GM21367 (cell line): Measurements from ENCODE around the gene SPRR2D.
"Not testable (repeated sequence)": the region's sequence is repeated elsewhere in the genome, so short reads cannot be mapped to it uniquely, and the experiment has no call there.

Experiments
- ATAC-seq: cut with Tn5 transposase; IDR thresholded peaks from one replicate; pipeline ENCODE4 v1.9.1; 2021; ENCODE audit not compliant: unreplicated experiment

The SPRR2D gene

DNA sequence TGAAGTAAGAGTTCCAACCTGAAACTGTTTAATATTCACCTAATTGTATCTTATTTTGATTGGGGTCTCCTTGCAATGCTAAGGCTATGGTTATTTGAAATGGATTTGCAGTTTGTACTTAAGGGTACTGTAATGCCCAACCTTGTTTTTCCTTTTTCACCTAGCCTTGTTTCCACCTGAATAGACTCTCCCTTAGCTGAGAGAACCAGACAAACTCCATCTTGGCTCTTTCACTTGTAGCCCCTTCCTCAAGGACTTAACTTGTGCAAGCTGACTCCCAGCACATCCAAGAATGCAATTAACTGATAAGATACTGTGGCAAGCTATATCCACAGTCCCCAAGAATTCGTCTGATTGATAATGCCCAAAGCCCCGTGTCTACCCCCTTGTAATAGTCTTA, 19.1 kb downstream of the SPRR2D start:
- not testable (repeated sequence) for ATAC-seq

DNA sequence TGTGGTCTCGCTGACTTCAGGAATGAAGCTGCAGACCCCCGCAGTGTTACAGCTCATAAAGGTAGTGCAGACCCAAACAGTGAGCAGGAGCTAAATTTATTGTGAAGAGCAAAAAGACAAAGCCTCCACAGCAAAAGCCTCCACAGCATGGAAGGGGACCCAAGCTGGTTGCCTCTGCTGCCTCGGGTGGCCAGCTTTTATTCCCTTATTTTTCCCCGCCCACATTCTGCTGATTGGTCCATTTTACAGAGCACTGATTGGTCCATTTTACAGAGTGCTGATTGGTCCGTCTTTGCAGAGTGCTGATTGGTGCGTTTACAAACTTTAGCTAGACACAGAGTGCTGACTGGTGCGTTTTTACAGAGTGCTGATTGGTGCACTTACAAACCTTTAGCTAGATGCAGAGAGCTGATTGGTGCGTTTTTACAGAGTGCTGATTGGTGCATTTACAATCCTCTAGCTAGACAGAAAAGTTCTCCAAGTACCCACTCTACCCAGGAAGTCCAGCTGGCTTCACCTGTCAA, 29.6 kb downstream of the SPRR2D start:
- ATAC-seq: not testable (repeated sequence)

DNA sequence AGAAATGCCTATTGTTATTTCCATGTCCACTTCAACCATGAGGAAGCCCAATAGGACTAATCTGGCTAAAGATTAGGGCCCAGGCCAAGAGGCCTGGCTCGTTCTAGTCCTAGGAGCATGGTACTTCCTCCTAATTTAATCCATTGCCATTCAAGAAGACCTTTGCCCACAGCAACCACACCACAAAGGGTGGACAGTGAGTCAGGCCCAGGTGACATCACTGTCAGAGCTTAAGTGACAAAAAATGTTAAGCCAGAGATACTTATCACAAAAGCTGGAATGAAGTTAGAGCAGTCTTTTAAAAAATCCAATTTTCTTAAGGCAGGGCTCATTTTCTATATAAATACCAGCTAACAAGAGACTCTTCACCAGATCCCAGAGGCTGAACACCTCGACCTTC, 39.5 kb downstream of the SPRR2D start, which contains the start of gene SPRR3:
TSS of gene SPRR3 (plus strand) at position 368 of the 400 bp plus-strand sequence. CDS start 1,272 bp downstream, outside the sequence.
- ATAC-seq: no peak

DNA sequence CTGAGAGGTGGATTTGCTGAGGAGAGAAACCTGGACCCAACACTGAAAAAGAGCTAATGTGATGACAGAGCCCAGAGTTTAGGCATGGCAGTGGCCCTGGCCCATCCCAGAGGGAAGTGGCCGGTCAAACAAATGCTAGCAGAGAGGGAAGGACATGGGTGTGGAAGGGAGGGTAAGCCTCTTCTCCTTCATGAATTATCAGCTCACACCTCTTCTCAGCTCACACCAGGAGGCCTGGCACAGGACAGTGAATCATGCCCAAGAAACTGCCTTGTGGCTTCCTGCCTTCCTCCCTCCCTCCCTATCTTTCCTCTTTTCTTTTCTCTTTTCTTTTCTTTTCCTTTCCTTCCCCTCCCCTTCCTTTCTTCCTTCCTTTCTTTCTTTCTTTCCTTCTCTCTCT, 40.6 kb downstream of the SPRR2D start:
- no peak for ATAC-seq

DNA sequence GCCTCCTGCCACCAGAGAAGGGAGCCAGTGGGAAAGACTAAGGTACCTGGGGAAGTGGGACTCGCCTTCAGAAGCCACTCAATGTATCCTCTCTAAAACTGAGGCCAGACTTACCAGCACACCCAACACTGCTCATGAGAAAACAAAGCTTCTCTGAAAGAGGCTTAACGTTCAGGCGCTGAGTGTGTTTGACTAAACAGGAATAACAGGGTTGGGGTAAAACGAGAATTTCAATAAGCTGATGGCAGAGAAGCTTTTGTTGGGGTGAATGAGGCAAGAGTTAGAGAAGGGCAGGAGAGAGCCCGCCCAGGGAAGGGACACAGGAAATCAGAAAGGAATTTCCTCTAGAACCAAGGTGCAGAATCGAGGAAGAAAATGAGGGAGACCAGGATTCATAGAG, 41.1 kb downstream of the SPRR2D start:
- no peak for ATAC-seq

DNA sequence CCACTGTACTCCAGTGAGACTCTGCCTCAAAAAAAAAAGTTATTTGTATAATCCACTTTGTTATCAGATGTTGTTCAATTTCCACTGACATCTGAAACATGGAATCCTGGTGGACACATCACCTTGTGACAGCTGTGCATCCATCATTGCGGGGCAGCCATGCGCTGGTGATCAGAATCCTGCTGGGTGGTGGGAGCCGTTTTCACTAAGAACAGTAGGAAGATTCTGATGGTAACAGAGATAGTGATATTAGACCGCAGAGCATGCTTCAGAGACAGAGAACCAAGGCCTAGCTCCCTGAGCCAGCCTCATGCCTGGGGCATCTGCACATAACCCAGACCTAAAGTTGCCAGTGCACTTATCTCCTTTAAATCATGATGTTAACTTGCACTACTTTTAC, 42.4 kb downstream of the SPRR2D start:
- no peak for ATAC-seq

DNA sequence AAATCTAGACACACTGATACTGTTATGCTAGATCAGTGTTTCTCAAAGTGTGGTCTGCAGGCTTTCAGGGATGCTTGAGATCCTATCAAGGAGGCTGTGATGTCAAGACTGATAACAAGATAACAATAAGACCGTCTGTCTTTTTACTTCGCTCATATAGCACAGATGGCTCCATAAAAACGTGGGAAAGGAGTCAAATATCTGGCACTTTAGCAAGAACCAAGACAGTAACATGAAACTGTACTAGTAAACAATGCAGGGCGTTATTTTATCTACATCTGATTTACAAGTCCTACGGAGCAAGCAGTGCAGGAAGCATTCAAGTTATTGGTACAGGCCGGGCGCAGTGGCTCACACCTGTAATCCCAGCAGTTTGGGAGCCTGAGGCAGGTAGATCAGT, 43.0 kb downstream of the SPRR2D start:
- ATAC-seq: no peak

DNA sequence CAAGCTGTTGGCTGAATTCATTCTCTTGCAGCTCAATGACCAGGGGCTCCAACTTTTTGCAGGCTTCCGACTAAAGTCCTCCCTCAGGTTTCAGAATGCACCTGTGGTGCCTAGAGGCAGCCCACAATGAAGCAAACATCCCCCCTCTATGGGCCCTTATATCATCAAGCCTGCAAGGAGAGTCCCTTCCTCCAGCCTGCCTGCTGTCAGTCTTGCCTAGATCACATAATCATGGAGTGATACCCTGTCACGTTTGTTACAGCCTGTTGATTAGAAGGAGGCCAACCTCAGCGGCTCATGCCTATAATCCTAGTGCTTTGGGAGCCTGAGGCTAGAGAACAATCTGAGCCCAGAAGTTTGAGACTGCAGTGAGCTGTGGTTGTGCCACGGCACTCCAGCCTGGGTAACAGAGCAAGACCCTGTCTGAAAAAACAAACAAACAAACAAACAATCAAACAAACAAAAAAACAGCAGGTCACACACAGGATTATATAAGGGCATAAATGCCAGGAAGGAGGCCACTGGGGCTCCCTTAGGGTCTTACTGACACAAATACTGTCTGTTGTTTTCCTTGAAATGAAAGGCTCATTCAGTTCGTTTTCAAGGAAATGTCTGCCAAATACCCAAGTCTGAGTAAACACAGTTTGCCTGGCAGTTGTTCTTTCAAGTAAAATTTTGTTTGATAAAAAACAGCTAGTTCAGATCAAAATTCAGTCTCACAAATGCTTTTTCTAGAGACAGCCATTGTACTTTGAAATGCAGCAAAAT, 44.1 kb downstream of the SPRR2D start:
- no peak for ATAC-seq

DNA sequence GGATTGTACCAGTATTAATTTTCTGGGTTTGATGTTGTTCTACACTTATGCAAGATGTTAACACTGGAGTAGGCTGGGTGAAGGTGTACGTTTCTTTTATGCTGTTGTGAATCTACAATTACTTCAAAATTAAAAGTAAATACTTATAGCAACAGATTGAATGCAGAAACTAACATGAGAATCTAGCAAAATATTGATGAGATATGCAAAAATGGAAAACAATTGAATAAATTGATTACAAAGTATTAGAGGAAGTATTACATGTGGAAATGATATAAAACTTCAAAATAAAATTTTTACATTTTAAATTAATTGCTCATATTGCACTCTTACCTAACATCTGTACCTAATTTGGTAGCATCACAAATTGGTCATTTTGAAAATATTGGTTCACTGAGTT, 45.1 kb downstream of the SPRR2D start:
- ATAC-seq: no peak

DNA sequence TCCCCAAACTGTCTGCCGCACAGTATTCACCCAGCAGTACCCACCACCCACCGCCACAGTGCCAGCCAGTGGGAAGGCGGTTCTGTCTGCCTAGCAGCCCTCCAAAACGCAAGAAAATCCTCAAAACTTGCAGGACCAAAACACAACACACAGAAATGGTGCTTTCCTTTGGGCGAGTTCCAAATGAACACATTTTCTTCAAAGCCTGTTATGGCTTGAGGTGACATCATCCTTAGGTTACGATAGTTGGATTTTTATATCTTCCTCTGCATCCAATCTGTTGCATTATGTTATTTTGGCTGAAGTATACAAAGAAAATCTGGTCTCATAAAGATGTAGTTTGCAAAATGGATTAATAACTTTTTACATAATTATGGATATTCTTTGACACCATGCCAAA, 47.7 kb downstream of the SPRR2D start:
- ATAC-seq: no peak
